HG03575 (cell line): ENCODE results near the gene PGLYRP4.

Source experiments
- ATAC-seq: cut with Tn5 transposase; IDR thresholded peaks from one replicate; pipeline ENCODE4 v1.9.1; 2021; ENCODE audit not compliant: unreplicated experiment, insufficient number of reproducible peaks, low FRiP score; ENCODE audit errors: extremely low read depth

PGLYRP4 gene

DNA sequence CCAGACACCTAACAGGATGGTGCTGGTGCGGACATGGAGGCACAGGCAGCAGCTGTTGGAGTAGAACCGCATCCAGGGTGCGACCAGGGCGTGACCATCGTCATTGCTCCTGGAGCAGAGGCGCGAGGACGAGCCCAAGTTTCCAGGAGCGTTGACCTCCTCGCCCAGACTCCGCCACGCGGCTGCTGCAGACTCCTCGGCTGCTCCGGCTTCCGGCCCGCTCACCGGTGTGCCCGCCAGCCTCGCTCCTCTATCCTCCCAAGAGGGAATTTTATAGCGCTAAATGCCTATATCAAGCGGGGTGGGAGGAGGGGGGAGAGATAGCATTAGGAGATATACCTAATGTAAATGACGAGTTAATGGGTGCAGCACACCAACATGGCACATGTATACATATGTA lies 32.1 kb upstream of the PGLYRP4 start:
- ATAC-seq = no peak

DNA sequence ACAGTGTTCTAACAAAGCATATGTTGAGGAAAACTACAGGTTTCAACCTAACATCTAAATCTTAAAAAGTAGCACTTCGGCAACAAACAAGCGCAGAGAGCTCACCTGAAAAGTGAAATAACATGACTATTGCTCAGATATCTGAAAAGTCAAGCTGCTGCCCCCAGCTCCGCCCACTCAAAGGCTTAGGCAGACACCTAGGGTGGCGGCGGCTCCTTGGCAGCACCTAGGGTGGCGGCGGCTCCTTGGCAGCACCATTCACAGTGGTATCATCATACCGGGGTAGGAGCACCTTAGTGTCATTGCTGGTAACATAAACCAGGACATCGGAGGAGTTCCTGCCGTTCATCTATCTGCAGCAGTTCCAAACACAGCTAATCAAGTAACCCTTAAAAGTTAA lies 30.9 kb upstream of the PGLYRP4 start:
- no peak for ATAC-seq

DNA sequence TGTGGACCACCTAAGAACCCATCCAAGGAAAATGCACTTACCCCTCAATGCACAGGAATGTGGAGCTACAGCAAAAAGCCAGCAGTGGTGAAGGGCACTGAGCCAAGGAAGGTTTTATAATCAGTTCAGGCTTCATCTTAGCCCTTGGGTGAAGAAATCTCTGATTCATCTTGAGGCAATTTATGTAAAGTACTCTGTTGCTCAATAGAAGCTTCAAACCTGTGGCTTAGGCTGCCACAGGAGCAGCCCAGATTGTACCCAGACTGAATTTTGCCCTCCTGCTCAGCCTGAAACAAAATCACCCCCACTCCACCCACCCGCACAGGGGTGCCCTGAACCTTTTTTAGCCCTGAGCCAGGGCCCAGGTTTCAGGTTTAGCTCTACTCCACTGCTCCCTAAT lies 26.9 kb upstream of the PGLYRP4 start, which contains the start of gene S100A12:
Gene S100A12, minus strand, starts transcription at position 111 of the 400 bp plus-strand sequence. CDS start 1,029 bp downstream, outside the sequence.
- no peak for ATAC-seq

DNA sequence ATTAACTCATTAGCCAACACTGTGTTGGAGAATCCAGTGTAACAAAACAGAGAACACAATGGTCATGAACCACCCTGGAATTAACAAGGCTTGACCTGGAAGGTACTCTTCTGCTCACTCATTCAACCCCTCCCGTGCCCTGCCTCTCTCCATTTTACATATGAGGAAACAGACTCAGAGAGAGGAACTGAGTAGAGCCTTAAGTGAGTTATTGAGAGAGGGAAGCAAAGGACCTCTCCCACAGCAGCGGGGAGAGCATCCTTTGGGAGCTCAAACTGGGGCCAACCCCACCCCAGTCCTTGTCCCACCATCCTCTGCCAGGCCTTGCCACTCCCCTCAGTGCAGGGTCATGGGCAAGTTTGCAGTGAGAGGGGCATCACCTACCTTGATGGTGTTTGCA lies 25.4 kb upstream of the PGLYRP4 start:
- ATAC-seq = no peak

DNA sequence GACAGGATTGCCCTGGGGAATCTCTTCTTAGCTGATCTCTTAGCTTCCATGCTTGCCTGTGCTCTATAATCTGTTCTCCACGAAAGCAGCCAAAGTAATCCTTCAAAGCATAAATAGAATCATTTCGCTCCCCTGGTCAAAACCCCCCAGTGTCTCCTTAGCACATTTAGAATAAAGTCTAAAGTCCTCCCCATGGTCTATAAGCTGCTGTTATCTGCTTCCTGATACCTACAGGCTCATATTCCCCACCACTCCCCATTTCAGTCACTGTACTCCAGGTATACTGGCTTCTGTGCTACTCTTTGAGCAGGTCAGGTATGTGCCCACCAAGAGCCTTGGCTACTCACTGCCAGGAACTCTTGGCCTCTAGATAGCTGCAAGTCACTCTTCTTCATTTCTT lies 23.9 kb upstream of the PGLYRP4 start:
- no peak for ATAC-seq

DNA sequence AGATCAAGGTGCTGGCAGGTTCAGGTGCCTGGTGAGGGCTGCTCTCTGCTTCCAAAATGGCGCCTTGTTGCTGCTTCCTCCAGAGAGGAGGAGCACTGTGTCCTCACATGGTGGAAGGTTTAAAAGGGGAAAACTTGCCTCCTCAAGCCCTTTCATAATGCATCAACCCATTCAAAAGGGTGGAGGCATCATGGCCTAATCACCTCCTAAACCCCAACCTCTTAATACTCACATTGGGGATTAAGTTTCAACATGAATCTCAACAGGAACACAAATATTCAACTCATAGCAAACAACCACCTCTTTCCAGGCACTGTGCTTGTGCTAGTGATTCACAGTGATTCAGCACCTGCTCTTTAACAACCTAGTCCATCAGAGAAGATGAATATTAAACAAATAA lies 22.6 kb upstream of the PGLYRP4 start:
- ATAC-seq = no peak

GRCh38 chr1:153370146-153370545 lies 21.5 kb upstream of the PGLYRP4 start:
- no peak for ATAC-seq

DNA sequence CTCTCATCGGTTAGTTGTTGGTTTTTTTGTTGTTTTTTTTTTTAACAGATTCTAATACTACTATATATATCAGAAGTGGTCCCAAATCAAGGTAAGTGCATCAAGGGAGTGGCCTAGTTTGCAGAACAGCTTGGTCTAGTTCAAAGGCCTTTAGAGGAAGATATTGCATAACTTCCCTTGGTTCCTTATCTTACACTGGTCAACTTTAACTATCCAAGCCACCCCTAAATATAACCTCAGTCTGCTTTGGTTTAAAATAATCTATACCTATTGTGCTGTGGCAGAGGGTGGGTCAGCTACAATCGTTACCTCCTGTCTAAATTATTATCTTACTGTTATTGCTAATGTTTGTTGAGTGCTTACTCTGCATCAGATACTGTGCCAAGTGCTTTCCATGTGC lies 19.9 kb upstream of the PGLYRP4 start:
- no peak for ATAC-seq

- ATAC-seq = no peak
These were observed 18.4 kb upstream of the PGLYRP4 start for GRCh38 chr1:153367090-153367489.

DNA sequence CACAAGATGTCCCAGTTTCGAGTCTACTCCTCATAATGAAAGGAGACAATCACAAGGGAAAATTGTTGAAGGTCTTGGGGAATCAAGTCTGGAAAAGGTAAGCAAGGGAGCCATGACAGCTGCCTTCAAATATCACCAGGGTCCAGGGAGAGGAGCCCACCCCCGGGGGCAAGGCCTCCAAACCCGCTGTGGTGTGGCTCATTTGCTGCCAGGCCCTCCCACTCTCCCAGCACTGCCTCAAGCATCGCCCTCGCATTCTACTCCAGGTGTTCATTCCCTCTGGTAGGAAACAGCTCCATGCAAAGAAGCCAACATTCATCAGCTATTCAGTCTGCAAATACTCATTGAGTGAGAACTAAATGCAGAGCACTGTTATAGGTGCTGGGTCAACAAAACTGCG lies 17.6 kb upstream of the PGLYRP4 start:
- no peak for ATAC-seq

DNA sequence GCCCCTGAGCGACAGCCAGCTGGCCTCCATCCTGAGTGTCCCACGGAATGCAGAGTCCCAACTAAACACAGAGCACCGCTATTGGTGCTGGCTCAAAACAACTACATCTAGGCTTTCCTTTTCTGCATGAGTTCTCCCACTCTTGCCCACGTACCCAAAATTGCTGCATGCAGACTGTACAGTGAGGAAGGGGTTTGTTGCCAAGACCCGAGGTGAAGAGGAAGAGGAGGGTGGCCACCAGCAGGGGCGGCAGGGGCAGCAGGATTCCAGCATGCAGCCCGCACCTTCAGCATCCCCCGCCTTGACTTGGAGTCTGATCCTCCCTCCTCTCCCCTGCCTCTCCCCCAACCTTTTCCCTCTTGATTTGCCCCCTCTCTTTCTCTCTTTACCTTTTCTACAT lies 17.1 kb upstream of the PGLYRP4 start:
- ATAC-seq = no peak

- no peak for ATAC-seq
These were observed 16.4 kb upstream of the PGLYRP4 start for GRCh38 chr1:153364766-153365666.

GRCh38 chr1:153364156-153364555 lies 15.5 kb upstream of the PGLYRP4 start:
- no peak for ATAC-seq

DNA sequence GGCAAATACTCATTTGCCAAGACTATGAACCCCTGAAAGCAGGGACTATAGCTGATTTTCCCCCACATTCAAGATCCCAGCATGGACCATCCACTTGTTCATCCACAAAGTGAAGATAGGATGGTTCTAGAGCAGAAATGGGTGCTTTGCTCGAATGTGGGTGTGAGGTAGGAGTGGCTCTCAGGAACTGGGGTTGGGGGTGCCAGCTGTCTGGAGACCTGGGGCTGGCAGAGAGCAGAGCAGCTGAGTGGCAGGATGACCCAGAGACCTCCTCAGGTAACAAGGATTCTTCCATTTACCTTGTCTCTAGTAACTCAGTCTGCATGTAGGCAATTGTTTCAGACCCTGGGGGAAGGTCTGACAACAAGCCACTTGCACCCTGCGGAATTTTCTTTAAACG lies 15.0 kb upstream of the PGLYRP4 start:
- no peak for ATAC-seq

GRCh38 chr1:153362187-153362775 lies 13.6 kb upstream of the PGLYRP4 start:
- ATAC-seq = no peak

DNA sequence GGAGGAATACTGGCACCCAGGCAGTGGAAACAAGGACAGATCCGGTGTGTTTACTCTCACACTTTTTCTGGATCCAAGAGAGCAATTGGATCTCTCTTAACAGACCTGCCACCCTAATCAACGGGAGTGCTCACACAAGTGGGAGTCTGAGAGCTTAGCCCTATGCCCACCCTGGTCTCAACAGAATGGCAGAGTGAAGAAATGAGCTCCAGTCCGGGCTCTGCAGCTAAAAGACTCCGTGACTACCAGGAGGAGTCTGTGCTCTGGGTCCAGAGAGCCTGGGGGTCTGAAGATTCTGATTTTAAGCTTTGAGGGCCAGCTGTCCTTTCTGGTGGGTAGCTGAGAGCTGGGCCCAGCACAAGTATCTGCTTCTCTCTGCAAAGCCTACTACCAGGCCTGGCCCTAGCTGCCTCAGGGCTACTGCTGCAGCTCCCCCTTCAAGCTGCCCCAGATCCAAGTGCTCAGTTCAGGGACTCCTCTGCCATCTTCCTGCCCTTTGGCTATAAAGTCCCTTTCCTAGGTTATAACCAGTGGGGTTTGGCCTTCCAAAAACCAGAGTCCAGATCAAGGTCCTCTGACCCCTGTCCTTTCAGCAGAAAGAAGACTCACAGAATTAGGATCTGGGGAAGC lies 13.0 kb upstream of the PGLYRP4 start:
- no peak for ATAC-seq

DNA sequence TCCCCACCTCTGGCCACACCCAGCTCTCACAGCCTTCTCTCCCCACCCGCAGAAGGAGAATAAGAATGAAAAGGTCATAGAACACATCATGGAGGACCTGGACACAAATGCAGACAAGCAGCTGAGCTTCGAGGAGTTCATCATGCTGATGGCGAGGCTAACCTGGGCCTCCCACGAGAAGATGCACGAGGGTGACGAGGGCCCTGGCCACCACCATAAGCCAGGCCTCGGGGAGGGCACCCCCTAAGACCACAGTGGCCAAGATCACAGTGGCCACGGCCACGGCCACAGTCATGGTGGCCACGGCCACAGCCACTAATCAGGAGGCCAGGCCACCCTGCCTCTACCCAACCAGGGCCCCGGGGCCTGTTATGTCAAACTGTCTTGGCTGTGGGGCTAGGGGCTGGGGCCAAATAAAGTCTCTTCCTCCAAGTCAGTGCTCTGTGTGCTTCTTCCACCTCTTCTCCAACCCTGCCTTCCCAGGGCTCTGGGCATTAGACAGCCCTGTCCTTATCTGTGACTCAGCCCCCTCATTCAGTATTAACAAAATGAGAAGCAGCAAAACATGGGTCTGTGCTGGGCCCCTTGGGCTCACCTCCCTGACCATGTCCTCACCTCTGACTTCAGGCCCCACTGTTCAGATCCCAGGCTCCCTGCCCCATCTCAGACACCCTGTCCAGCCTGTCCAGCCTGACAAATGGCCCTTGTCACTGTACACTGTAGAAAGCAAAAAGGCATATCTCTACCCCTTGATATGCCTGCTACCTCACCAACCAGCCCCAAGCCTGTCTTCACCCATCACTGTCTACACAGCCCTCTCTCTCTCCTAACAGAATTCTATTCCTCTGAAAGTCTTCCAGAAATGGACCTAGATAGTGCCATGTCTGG lies 12.2 kb upstream of the PGLYRP4 start:
- no peak for ATAC-seq

DNA sequence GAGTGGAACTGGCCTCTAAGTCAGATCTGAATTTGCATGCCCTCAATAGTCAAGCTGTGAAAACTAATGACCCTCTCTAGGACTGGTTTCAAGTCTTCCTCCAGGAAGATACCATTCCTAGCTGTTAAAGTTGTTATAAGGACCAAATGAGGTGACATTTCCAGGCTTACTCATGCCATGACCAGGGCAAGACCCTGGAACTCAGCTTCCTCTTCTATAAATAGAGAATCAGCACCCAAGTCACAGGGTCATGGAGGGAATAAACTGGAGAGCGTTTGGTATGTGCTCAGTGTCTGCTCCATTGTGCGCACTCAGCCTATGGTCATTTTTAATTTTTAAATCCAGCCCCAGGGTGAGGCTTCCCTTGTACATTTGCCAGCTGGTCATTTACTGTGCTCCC lies 11.5 kb upstream of the PGLYRP4 start:
- no peak for ATAC-seq

DNA sequence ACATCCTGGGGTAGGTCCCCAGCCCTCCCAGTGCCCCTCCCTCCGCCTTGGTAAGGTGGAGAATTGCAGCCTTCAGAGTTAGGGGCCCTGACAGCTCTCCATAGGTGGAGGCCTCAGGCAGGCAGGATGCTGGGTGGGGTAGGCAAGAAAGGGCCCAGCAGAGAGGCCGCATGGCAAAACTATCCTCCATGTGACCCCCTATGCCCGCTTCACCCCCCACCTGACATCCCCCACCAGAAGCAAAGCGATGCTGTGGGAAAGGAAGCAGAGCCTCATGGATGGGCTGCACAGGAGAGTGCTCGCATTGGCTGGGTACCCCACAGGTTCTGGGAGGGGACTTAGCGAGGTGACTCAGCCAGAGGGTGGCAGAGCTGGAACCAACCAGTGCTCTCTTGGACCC lies 10.6 kb upstream of the PGLYRP4 start:
- no peak for ATAC-seq
